Duodenal mucosa (tissue), 2 donors: ENCODE data around the gene FOXR1.
A peak's percentile ranks its signal among the peaks of the same experiment; 100 is the strongest.

Experiments used
- H3K27ac ChIP-seq: one replicate; pipeline ENCODE4 v1.7.0; 2013; ENCODE audit warnings: low read depth, low read length
- H3K27me3 ChIP-seq, 2 donors: one replicate each; pipeline ENCODE4 v1.7.0; 2013; ENCODE audit warnings: low read length in 2 of 2, control low read depth in 1 of 2; ENCODE audit not compliant: insufficient read depth in 2 of 2, control insufficient read depth in 1 of 2
- H3K36me3 ChIP-seq, 2 donors: one replicate each; pipeline ENCODE4 v1.7.0; 2013; ENCODE audit warnings: low read length in 2 of 2, control low read depth in 1 of 2; ENCODE audit not compliant: insufficient read depth in 2 of 2, control insufficient read depth in 1 of 2
- H3K4me1 ChIP-seq, 2 donors: one replicate each; pipeline ENCODE4 v1.7.0; 2013; ENCODE audit warnings: low read length in 2 of 2, control low read depth in 1 of 2; ENCODE audit not compliant: insufficient read depth in 2 of 2, control insufficient read depth in 1 of 2
- H3K4me3 ChIP-seq, 2 donors: one replicate each; pipeline ENCODE4 v1.7.0; 2013; ENCODE audit warnings: low read length in 2 of 2, low read depth in 1 of 2
- H3K9ac ChIP-seq, 2 donors: one replicate each; pipeline ENCODE4 v1.7.0; 2013; ENCODE audit warnings: low read length in 2 of 2, low read depth in 1 of 2
- H3K9me3 ChIP-seq, 2 donors: one replicate each; pipeline ENCODE4 v1.7.0; 2013; ENCODE audit warnings: low read length in 2 of 2, control low read depth in 1 of 2; ENCODE audit not compliant: control insufficient read depth in 1 of 2

The FOXR1 gene

DNA sequence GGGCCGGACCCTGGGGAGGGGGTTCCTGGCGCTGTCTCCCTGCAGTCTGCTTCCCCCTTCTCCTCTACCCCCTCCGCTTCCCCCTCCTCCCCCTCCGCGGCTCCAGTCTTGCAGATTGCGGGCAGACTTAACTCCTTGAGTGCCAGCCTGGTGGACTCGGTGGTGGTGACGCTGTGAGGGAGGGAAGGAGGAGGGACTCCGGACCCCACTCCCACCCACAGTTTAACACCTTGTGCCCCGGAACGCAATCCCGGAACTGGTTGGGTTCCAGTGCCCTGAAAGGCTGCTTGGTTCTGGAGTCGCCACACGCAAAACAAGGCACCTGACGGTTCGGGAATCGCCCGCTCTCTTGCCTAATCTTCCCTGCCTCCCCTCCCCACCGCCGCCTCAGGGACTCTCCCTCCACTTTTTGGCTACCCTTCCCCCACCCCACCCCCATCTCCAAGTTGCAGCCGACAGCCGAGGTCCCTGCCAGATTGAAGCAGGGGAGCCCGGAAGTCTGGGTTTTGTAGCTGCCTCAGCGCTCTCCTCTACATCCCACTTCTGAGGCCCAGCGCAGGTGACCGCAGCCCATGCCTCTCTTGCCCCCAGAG, 42.0 kb upstream of the FOXR1 start:
- H3K9ac ChIP-seq: peak overlapping the region; percentile 85 to 90

DNA sequence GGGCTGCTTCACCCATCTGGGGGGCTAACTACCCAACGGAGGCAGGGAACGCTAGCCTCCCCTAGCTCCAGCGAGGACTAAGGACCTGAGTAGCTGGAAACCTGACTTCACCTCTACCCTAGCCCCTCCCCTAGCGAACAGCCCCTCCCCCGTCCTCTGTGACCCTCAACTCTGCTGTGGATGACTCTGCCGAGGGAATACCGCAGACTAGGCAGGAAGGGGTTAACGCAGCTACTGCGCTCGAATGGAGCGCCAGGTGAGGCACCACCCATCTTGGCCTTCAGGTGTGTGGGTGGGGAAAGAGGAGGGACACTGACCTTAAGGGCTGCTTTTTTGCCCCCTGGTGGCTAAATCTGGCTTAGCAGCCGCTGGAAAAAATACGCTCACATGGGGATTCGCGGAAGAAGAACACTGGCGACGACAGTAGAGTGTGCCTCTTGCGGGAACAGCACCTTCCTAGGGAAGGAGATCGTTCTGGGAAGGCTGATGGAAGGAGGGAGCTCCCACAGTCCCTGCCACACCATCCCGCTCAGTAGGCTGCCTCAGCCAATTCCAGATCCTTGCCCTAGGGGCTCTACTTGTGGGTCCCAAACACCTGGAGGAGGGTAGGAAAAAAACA, 41.4 kb upstream of the FOXR1 start:
- H3K27ac ChIP-seq: peak overlapping the region; percentile 93
- peaks cover 21 to 30% of the 10 kb centered on the region in 2 donors for H3K4me1 ChIP-seq
- H3K4me3 ChIP-seq: peak overlapping the region; percentile 89 to 92
- no peaks in the 10 kb centered on the region for H3K9me3 ChIP-seq
- H3K27me3 ChIP-seq: no peaks in the 10 kb centered on the region
- H3K9ac ChIP-seq: peak overlapping the region; percentile 85 to 90
- H3K36me3 ChIP-seq: no peaks in the 10 kb centered on the region

More for the DNA sequence above, 42.0 kb upstream of the FOXR1 start:
- Histone ChIP-seq H3K4me1 (peaks cover 21 to 30% of the 10 kb centered on the region in 2 donors), H3K36me3 (no peaks in the 10 kb centered on the region), H3K27ac (peak overlapping the region; percentile 93), H3K9me3 (no peaks in the 10 kb centered on the region), H3K4me3 (peak overlapping the region; percentile 89 to 92), H3K27me3 (no peaks in the 10 kb centered on the region)

DNA sequence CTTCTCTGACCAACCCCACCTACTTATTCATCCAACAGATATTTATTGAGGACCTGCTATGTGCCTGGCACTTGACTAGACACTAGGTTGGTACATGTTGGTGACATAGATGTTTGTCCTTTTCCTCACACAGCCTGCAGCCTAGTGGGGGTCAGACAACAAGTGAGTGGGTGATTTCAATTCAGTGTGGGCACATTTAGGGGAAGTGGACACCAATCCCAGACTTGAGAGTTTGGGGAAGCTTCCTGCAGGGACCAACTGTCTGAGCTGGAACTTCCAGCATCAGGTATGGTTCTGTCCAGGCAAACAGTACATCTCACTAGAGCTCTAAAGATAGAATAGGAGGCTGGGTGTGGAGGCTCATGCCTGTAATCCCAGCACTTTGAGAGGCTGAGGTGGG, 40.0 kb upstream of the FOXR1 start:
- Histone ChIP-seq H3K4me3 (no peak overlapping the region), H3K27ac (no peak overlapping the region), H3K27me3 (no peaks in the 10 kb centered on the region), H3K36me3 (no peaks in the 10 kb centered on the region), H3K9me3 (no peaks in the 10 kb centered on the region), H3K9ac (no peak overlapping the region), H3K4me1 (peaks cover 21 to 27% of the 10 kb centered on the region in 2 donors)

DNA sequence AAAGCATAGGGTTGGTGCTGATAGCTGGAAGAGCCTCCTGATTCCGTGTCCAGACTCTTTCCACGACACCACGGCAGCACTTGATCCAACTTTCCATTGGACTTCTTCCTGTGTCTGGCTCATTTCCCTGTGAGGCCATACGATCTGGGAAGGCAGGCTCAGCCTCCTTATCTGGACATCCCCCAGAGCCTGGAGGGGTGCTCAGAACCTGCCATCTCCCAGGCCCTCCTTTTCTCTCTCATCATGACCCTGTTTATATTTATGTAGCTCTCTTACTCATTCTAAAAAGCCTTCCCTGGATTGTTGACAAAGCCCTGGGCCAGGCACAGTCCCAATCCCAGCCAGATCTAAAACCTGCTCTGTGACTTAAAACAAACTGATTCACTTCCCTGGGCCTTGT, 38.1 kb upstream of the FOXR1 start:
- Histone ChIP-seq H3K27ac (no peak overlapping the region), H3K9ac (no peak overlapping the region)

DNA sequence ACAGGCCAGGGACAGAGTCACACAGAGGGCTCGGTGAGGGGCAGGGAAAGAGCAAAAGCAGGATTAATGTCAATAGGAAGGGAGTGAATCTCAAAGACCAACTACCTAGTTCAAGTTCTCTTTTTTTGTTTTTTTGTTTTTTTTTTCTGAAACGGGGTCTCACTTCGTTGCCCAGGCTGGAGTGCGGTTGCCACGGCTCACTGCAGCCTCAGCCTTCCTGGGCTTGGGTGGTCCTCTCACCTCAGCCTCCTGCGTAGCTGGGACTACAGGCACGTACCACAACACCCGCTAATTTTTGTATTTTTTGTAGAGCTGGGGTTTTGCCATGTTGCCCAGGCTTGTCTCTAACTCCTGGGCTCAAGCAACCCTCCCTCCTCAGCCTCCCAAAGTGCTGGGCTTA, 36.2 kb upstream of the FOXR1 start:
- Histone ChIP-seq H3K4me3 (no peak overlapping the region), H3K27me3 (peaks cover 0 to 4% of the 10 kb centered on the region in 2 donors), H3K9me3 (no peaks in the 10 kb centered on the region), H3K36me3 (no peaks in the 10 kb centered on the region), H3K27ac (no peak overlapping the region), H3K4me1 (peaks cover 10 to 13% of the 10 kb centered on the region in 2 donors), H3K9ac (no peak overlapping the region)

More for the DNA sequence above, 38.1 kb upstream of the FOXR1 start:
- peaks cover 0 to 4% of the 10 kb centered on the region in 2 donors for H3K27me3 ChIP-seq
- H3K9me3 ChIP-seq: no peaks in the 10 kb centered on the region
- peaks cover 11 to 15% of the 10 kb centered on the region in 2 donors for H3K4me1 ChIP-seq
- no peaks in the 10 kb centered on the region for H3K36me3 ChIP-seq
- H3K4me3 ChIP-seq: no peak overlapping the region

DNA sequence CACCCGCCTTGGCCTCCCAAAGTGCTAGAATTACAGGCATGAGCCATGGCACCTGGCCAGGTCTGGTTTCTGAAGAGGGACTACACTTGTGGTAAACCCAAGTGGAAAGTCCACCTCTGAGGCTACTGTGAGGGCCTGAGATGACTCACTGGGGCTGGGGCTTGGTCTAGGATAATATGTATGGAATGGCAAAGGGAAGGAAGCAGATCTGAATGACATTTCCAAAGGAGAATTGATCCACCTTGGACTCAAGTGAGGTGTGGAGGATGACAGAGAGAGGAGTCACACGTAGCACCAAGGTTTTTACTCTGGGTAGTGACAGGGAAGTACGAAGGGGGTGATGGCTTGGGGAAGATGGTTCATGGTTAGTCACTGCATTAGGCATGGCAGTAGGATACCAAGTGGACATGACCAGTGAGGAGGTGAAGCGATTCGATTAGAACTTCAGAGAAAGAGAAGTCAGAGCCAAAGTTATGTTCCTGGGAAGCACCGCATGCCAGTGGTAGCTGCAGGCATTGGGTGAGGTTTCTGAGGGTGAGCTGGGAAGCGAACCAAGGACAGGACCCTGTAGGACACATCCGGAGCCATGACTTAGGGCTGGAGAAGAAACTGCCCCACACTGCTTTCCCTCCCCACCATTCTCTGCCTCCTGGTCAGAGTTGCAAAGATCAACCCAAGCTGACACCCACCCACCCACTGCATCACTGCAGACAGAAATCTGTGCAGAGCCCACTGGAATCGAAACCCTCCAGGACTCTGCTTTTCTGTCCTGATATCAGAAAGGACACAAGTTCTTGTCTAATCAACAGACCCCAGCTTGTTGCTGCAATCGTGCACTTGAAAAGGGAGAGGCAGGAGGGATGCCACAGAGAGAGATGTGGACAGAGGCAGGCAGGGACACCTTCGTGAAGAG, 32.8 kb upstream of the FOXR1 start:
- Histone ChIP-seq H3K9ac (no peak overlapping the region), H3K36me3 (no peaks in the 10 kb centered on the region), H3K27me3 (peaks cover 0 to 4% of the 10 kb centered on the region in 2 donors), H3K4me3 (no peak overlapping the region), H3K9me3 (no peaks in the 10 kb centered on the region), H3K4me1 (peaks cover 0 to 7% of the 10 kb centered on the region in 2 donors), H3K27ac (no peak overlapping the region)

DNA sequence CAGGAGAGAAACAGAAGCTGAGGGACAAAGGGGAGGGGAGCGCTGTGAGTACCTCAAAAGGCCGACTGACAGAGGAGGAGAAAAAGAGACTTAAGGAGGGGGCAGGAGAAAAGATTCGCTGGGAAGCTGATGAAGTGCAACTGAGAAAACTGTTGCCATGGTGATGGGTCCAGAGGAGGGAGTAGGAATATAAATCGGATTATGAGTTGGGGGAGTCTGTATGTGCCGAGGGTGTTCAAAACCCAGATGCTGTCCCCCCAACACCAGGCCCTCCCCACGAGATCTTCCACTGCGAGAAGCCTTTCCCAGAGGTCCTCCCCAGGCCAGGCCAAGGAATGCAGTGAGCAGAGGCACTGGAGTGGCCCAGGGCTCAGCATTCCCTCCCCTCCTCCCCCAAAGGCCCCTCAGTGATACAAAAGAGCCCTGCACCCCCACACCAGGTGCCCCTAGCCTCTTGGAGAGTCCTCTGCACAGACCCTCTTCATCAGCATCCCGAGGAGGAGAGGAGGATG, 32.1 kb upstream of the FOXR1 start:
- Histone ChIP-seq H3K27ac (no peak overlapping the region), H3K9ac (no peak overlapping the region), H3K4me3 (no peak overlapping the region), H3K36me3 (no peaks in the 10 kb centered on the region), H3K4me1 (peaks cover 0 to 7% of the 10 kb centered on the region in 2 donors), H3K9me3 (no peaks in the 10 kb centered on the region), H3K27me3 (peaks cover 0 to 4% of the 10 kb centered on the region in 2 donors)

DNA sequence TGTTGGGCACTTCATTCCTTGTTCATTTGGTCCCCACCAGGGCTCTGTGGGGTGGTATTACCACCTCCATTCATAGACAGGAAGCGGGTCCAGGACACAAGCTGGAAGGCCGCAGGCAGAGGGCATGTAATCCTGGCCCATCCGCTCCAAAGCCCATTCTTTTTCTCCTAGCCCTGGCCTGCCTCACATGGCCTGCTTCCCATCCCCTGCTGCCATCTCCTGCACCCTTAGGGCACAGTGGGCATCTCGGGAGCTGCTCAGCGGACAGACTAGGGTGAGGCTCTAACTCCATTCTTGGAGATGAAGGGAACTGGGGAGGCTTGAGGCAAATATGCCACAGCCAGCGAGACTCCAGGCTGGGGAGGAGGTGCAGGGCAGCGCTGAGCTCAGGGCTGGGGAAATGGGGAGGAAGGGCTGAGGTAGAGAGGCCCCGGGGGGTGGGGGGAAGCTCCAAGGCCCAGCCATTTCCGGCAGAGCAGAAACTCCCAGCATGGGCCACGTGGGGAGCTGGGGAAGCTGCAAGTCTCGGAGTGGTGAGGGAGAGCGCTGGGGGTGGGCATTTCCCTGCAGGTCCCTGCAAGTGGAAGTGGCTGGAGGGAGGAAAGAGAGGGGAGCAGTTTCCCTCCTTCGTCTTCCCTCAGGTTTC, 31.5 kb upstream of the FOXR1 start:
- peaks cover 0 to 7% of the 10 kb centered on the region in 2 donors for H3K4me1 ChIP-seq
- no peak overlapping the region for H3K4me3 ChIP-seq
- H3K9me3 ChIP-seq: no peaks in the 10 kb centered on the region
- peaks cover 0 to 4% of the 10 kb centered on the region in 2 donors for H3K27me3 ChIP-seq
- no peak overlapping the region for H3K9ac ChIP-seq
- H3K36me3 ChIP-seq: no peaks in the 10 kb centered on the region
- no peak overlapping the region for H3K27ac ChIP-seq

DNA sequence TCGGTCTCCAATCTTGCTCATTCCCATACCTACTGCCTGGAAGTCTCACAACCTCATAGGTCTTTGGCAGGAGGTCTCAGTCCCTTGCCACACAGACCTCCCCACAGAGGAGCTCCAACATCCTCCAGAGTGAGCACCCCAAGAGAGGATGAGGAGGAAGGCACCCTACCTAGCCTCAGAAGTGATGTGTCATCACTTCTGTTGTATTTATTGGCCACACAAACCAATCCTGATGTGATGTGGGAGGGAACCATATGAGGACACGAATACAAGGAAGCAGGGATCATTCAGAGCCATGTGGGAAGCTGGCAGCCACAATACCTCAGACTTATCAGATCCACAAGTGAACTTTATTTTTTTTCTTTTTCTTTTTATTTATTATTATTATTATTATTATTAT, 24.5 kb upstream of the FOXR1 start:
- H3K27me3 ChIP-seq: no peaks in the 10 kb centered on the region
- no peaks in the 10 kb centered on the region for H3K36me3 ChIP-seq
- no peaks in the 10 kb centered on the region for H3K9me3 ChIP-seq
- H3K4me3 ChIP-seq: no peak overlapping the region
- H3K4me1 ChIP-seq: no peaks in the 10 kb centered on the region
- H3K9ac ChIP-seq: no peak overlapping the region
- no peak overlapping the region for H3K27ac ChIP-seq
